Measurements from ENCODE around the gene BBX. TPM values are rescaled to one million over a fixed set of nuclear protein-coding genes. Genes with fewer than 3 reads are reported as not detected.

Gene BBX
- total RNA-seq, 3 donors from 2014 or later: 37.1 to 42.8 (median 39.0) TPM

DNA sequence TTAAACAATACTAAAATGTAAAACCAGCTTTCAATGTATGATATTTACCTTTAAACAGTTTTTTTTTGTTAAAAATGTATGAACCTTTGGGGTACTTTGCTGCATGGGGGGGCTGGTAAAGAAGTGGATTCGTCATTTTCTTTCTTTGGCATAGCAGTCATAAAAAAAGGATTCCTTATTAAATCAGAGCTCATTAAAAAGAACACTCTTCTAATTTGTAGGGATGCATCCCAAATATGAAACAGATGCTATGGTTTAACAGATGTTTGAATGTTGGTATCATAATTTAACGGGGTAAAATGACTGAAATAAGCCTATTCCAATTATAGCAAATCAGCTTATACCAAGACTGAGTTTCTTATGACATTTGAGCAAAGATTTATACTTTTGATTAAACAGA is 234.4 kb downstream of the BBX start:
- Mint-ChIP-seq H3K36me3 (ENCODE audit: insufficient read depth) (peaks cover 39% of the 10 kb centered on the region), H3K9me3 (no peaks in the 10 kb centered on the region), H3K27me3 (ENCODE audit: low read depth) (no peaks in the 10 kb centered on the region), H3K4me3 (no peak overlapping the region), H3K4me1 (ENCODE audit: low read depth) (no peaks in the 10 kb centered on the region)
- ATAC-seq (no peak), DNase-seq (no peak)

DNA sequence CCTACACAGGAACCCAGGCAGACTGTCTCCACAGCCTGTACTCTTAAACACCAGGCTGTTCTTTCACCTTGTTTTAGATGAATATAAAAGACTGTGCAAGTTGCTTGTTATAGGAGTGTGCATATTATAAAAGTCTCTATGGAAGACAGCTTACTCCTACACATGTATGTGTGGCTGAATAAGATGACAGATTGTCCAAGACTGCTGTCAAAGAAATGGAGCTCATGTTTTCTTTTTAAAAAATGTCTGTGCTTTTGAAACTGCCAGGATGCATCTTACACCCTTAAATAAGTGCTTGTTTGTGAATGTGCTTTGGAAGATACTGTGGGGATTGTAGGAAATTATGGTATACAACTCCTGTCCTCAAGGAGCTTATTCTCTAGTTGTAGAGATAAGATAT is 237.4 kb downstream of the BBX start:
- DNase-seq (no peak), ATAC-seq (no peak)
- Mint-ChIP-seq H3K4me1 (ENCODE audit: low read depth) (no peaks in the 10 kb centered on the region), H3K36me3 (ENCODE audit: insufficient read depth) (peaks cover 47% of the 10 kb centered on the region), H3K4me3 (no peak overlapping the region), H3K9me3 (peaks cover 4% of the 10 kb centered on the region), H3K27me3 (ENCODE audit: low read depth) (no peaks in the 10 kb centered on the region)

DNA sequence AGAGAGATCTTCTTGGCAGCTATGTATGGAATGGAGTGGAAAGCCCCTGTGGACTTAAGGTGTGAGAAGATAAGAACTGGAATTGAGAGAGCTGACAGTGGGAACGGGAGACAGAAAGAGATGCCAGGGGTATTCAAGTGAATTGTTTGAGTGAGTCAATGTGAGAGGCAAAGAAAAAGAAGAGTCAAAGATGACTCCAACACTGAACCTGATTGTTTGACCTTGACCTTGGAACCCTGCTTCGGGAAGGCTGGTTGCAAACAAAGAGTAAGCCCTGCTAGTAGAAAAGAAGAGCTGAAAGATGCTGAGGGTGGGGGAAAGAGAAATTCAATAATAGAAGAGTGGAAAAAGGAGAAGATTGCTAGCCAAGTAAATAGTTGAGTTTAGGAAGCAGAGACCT is 238.6 kb downstream of the BBX start:
- Mint-ChIP-seq H3K4me1 (ENCODE audit: low read depth) (no peaks in the 10 kb centered on the region), H3K27me3 (ENCODE audit: low read depth) (no peaks in the 10 kb centered on the region), H3K36me3 (ENCODE audit: insufficient read depth) (peaks cover 49% of the 10 kb centered on the region), H3K4me3 (no peak overlapping the region), H3K9me3 (peaks cover 4% of the 10 kb centered on the region)
- no peak for ATAC-seq
- no peak for DNase-seq

DNA sequence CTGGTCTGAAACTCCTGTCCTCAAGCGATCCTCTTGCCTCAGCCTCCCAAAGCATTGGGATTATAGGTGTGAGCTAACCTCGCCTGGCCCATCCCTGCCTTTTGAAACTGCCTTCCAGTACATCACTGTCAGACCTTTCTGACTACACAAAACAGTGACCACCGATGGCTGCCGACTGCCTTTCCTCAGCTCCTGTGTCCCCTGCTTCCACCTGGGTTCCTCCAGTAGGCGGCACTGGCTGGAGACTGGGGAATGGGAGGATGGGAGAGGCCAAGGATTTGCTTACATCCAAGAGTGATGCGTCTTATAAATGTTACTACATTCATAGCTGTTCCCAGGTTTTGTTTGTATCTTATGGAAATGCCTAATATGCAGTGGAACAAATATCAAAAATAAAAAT is 242.8 kb downstream of the BBX start:
- DNase-seq: no peak
- ATAC-seq: no peak
- H3K36me3 Mint-ChIP-seq (ENCODE audit: insufficient read depth): peaks cover 44% of the 10 kb centered on the region
- no peak overlapping the region for H3K4me3 Mint-ChIP-seq
- no peaks in the 10 kb centered on the region for H3K4me1 Mint-ChIP-seq (ENCODE audit: low read depth)
- H3K9me3 Mint-ChIP-seq: peaks cover 4% of the 10 kb centered on the region
- no peaks in the 10 kb centered on the region for H3K27me3 Mint-ChIP-seq (ENCODE audit: low read depth)

DNA sequence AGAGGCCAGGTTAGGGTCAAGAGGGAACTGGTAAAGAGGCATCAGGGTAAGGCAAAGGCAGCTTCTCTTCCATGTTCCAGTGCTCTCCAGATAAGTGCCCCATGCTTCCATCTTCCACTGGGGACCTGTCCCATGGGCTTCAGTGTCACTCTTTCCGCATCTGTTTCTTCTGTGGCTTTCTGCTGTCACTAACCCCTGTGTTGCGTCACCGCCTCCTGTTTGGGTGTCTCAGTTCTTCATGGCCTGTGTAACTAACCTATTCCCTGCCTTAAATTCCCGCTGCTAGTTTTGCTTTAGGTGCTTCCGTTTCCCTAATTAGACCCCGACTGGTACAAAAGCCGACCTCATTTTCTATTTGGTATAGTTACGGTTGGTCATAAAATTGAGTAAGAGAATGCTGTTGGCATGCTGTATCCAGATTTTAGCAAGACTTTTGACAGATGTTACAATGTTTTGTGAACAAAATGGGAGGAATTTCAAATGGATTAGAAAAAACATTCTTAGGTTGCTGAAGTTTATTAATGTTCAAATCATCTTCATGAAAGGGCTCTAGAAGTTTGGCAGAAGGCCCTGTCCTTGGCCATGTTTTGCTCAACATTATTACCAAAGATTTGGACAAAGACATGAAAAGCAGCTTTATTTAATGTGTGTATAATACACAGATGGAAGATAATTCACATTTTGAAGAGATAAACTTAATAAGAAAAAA is 245.3 kb downstream of the BBX start:
- Mint-ChIP-seq H3K36me3 (ENCODE audit: insufficient read depth) (peaks cover 43% of the 10 kb centered on the region), H3K9me3 (peaks cover 4% of the 10 kb centered on the region), H3K4me1 (ENCODE audit: low read depth) (no peaks in the 10 kb centered on the region), H3K27me3 (ENCODE audit: low read depth) (no peaks in the 10 kb centered on the region), H3K4me3 (no peak overlapping the region)
- DNase-seq (no peak), ATAC-seq (no peak)

DNA sequence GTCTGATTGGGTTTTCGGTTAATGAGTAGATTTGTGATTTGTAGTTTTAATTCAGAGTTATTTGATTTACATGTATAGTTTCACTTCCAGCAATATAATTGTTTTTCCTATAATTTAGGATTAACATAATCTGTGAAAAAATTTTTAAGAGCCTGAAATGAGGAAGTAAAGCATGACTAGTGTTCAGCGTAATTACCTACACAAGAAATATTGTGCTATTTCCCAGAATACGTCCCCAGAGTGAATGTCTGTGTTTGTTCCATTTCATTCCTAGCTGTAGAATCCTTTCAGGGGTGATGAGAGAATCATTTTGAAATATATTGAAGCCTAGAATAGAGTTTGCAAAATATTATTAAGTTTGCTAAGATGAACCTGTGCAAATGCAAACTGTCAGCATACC is 247.1 kb downstream of the BBX start:
- H3K36me3 Mint-ChIP-seq (ENCODE audit: insufficient read depth): peaks cover 41% of the 10 kb centered on the region

DNA sequence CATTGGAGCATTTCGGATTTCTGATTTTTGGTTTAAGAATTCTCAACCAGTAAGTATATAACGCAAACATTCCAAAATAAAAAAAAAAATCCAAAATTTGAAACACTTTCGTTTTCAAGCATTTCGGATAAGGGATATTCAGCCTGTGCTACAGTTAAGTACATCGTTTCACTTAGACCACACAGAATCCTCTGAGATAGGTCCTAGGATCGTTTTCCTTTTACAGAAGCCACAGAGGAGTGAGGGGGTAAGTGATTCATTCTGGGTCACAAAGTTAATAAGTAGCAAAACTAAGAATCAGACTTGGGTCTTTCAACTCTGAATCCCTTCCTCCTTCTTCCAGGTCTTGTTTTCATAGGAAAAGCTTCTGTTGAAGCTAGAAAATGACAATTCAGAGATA is 249.3 kb downstream of the BBX start:
- Mint-ChIP-seq H3K9me3 (no peaks in the 10 kb centered on the region), H3K4me3 (no peak overlapping the region), H3K36me3 (ENCODE audit: insufficient read depth) (peaks cover 28% of the 10 kb centered on the region), H3K4me1 (ENCODE audit: low read depth) (no peaks in the 10 kb centered on the region), H3K27me3 (ENCODE audit: low read depth) (no peaks in the 10 kb centered on the region)
- DNase-seq: no peak
- ATAC-seq: no peak

More for the DNA sequence above, 247.1 kb downstream of the BBX start:
- Mint-ChIP-seq H3K27me3 (ENCODE audit: low read depth) (no peaks in the 10 kb centered on the region), H3K4me3 (no peak overlapping the region), H3K4me1 (ENCODE audit: low read depth) (no peaks in the 10 kb centered on the region), H3K9me3 (peaks cover 3% of the 10 kb centered on the region)
- DNase-seq (no peak), ATAC-seq (no peak)

DNA sequence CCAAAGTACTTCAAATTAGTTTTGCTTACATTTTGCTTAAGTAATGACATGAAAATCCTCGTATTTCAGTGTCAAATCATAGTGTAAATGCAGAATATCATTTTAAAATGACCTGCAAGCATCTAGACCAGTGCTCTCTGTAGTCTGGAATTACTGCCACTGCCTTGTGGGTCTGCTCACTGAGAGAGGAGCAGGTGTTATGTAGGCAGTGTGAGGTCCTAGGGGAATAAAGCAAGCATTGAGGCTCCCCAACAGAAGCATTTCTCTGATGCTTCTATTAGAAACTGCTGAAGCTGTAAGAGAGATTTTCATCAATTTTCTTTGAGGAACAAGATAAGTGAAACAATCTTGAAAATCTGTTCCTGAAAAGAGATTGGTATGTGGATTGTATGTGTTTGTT is 253.2 kb downstream of the BBX start:
- no peaks in the 10 kb centered on the region for H3K9me3 Mint-ChIP-seq
- H3K4me3 Mint-ChIP-seq: no peak overlapping the region
- H3K36me3 Mint-ChIP-seq (ENCODE audit: insufficient read depth): peaks cover 42% of the 10 kb centered on the region
- no peaks in the 10 kb centered on the region for H3K4me1 Mint-ChIP-seq (ENCODE audit: low read depth)
- DNase-seq: no peak
- ATAC-seq: no peak
- H3K27me3 Mint-ChIP-seq (ENCODE audit: low read depth): no peaks in the 10 kb centered on the region

DNA sequence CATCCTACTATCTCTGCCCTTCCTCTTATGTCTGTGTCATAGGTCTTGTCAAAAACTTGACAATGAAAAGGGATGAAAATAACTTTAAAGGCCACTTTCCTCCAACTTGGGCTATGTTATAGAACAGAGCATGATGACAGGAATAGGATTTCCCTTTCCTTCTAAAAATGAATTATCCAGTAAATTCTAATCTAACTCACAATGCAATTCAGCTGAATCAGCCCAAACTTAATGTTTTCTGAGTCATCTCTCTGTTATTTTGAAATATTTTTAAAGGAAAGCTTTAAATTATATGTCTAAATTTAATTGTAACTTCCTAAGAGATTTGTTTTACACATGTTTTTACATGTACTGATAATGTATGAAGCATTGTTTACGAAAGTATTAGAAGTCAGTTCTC is 258.5 kb downstream of the BBX start:
- H3K4me1 Mint-ChIP-seq (ENCODE audit: low read depth): no peaks in the 10 kb centered on the region
- no peaks in the 10 kb centered on the region for H3K27me3 Mint-ChIP-seq (ENCODE audit: low read depth)
- H3K4me3 Mint-ChIP-seq: no peak overlapping the region
- no peak for ATAC-seq
- no peak for DNase-seq
- H3K36me3 Mint-ChIP-seq (ENCODE audit: insufficient read depth): peaks cover 57% of the 10 kb centered on the region
- H3K9me3 Mint-ChIP-seq: no peaks in the 10 kb centered on the region

DNA sequence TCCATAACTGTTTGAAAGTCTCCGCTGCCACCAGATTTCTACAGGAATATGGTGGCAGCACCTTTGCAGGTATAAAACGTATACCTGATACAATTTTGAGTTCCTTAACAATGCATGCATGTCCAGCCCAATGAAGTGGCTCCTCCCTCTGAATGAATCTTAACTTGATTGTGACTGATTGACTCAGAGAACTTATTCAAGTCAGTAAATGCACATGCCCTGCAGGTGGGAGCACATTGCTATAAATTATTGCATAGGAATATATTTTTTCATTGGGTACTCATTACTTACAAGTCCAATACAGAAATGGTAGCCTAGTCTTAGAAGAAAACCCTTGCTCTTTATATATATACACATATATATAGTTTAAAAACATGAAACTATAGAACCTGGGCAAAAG is 259.3 kb downstream of the BBX start:
- DNase-seq (no peak), ATAC-seq (no peak)
- no peaks in the 10 kb centered on the region for H3K27me3 Mint-ChIP-seq (ENCODE audit: low read depth)
- H3K36me3 Mint-ChIP-seq (ENCODE audit: insufficient read depth): peaks cover 56% of the 10 kb centered on the region
- no peaks in the 10 kb centered on the region for H3K4me1 Mint-ChIP-seq (ENCODE audit: low read depth)
- H3K9me3 Mint-ChIP-seq: no peaks in the 10 kb centered on the region
- H3K4me3 Mint-ChIP-seq: no peak overlapping the region

DNA sequence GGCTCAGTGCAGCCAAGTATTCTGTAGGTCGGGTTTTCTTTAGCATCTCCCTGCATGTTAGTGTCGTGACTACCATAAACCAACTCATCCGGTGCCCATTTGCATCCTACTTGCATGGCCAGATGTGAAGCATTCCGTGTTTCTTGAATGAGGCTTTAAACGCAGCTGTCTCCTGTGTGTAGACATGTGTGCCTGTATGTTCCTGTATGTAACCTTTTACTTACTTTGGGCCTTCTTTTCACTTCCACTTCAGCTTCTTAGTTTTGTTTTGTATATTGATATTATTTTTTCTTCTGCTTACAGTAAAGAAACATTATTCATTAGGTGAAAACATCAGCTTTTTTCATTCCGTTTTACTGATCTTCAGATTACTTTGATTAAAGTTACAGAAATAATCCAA is 267.9 kb downstream of the BBX start:
- peaks cover 47% of the 10 kb centered on the region for H3K36me3 Mint-ChIP-seq (ENCODE audit: insufficient read depth)
- H3K4me3 Mint-ChIP-seq: no peak overlapping the region
- H3K9me3 Mint-ChIP-seq: no peaks in the 10 kb centered on the region
- DNase-seq: no peak
- H3K4me1 Mint-ChIP-seq (ENCODE audit: low read depth): peaks cover 6% of the 10 kb centered on the region
- ATAC-seq: no peak
- no peaks in the 10 kb centered on the region for H3K27me3 Mint-ChIP-seq (ENCODE audit: low read depth)

DNA sequence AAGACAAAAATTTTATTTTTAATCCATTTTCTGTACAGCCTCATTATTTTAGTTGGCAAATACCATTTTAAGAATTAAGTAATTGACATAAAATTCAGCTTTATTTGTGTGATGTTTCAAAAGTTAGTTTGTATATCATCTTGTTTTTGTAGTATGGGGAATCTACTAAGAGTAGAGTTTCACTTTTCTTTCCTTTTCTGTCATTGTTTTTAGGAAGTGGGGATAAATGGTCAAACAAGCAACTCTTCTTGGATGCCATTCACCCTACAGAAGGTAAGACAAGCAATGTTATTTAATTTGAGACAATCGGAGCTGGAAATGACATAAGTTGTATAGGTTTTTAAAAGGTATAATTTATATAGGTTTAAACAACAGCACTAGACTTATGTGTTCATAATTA is 268.3 kb downstream of the BBX start:
- peaks cover 9% of the 10 kb centered on the region for H3K4me1 Mint-ChIP-seq (ENCODE audit: low read depth)
- H3K4me3 Mint-ChIP-seq: no peak overlapping the region
- ATAC-seq (no peak), DNase-seq (no peak)
- peaks cover 48% of the 10 kb centered on the region for H3K36me3 Mint-ChIP-seq (ENCODE audit: insufficient read depth)
- no peaks in the 10 kb centered on the region for H3K27me3 Mint-ChIP-seq (ENCODE audit: low read depth)
- no peaks in the 10 kb centered on the region for H3K9me3 Mint-ChIP-seq

DNA sequence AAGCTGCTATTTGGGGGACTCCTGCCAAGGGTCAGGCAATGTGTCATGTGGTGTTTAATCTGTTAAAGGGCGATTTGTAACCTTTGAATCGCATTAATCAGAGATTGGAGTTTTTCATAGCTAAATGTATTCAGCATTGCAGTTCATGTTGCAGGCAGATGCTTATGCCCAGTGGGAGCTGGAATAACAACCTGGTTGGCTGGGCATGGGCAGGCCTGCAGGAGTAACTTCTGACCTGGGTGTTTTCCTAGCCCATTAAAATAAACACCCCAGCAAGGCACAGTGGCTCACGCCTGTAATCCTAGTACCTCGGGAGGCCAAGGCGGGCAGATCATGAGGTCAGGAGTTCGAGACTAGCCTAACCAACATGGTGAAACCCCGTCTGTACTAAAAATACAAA is 268.7 kb downstream of the BBX start:
- ATAC-seq: no peak
- no peak for DNase-seq
- Mint-ChIP-seq H3K9me3 (no peaks in the 10 kb centered on the region), H3K4me1 (ENCODE audit: low read depth) (peaks cover 13% of the 10 kb centered on the region), H3K36me3 (ENCODE audit: insufficient read depth) (peaks cover 47% of the 10 kb centered on the region), H3K27me3 (ENCODE audit: low read depth) (no peaks in the 10 kb centered on the region), H3K4me3 (no peak overlapping the region)

DNA sequence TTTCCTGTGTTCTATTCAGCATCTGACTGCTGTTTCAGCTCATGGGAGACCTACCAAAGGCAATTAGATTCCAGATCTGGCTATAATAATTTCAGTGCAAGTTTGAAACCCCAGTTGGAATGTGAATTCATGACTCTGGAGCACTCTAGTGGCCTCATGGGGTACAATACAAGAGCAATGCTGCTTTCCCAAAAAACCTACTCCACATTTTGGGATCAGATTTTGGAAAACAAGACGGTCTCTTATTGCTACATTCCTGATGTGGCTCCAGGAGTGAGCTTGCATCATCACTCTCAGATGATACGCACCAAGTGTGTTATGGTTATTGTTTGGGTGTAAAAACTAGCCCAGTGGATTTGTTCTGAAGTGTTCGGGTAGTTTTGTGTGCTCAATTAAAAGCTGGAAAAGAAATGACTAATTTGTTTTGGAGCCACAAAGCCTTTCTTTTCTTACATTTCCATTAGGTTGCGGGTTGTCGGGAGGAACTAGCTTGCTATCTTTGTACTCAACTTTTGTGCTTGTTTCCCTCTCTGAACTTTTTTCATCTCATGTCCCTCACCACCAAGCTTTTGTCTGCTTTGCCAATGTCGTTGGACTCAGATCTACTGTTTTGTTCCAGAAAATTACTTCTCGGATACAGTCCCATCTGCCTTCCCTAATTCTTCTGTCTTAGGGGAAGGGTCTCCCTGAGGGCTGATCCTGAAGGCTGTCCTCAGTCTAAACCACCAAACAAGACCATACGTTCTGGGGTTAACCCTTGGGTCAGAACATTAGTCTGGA is 272.1 kb downstream of the BBX start:
- Mint-ChIP-seq H3K36me3 (ENCODE audit: insufficient read depth) (peaks cover 48% of the 10 kb centered on the region), H3K4me3 (no peak overlapping the region), H3K9me3 (no peaks in the 10 kb centered on the region), H3K4me1 (ENCODE audit: low read depth) (peaks cover 21% of the 10 kb centered on the region), H3K27me3 (ENCODE audit: low read depth) (no peaks in the 10 kb centered on the region)
- no peak for ATAC-seq
- no peak for DNase-seq

DNA sequence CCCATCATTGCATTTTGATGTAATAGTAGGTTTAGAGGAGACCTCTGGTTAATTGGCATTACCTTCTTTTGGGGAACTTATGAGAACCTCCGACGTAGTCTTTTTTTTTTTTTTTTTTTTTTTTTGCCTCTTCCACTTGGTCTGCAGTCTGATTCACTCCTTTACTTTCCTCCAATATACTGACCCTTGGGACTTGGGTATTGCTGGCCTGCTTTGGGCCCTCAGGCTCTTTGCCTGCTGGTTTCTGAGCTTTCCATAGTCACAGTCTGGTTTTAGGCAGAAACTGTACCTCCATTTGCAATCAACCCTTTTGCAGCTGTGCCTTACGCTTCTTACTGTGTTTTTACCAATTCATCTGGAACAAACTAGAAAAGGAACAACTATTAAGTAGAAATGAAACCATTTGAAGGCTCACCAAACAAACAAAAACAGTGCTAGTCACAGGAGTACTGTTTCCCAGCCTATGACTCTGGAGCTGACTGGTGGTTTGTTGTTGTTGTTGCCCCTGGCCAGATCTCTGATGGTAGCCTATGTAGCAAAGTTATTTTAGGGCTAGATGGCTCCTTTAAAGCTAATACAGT is 272.8 kb downstream of the BBX start:
- peaks cover 42% of the 10 kb centered on the region for H3K36me3 Mint-ChIP-seq (ENCODE audit: insufficient read depth)
- ATAC-seq (no peak), DNase-seq (no peak)
- peaks cover 21% of the 10 kb centered on the region for H3K4me1 Mint-ChIP-seq (ENCODE audit: low read depth)
- no peaks in the 10 kb centered on the region for H3K9me3 Mint-ChIP-seq
- no peaks in the 10 kb centered on the region for H3K27me3 Mint-ChIP-seq (ENCODE audit: low read depth)
- H3K4me3 Mint-ChIP-seq: no peak overlapping the region
